Measurements from ENCODE around the gene IDH1.

DNA sequence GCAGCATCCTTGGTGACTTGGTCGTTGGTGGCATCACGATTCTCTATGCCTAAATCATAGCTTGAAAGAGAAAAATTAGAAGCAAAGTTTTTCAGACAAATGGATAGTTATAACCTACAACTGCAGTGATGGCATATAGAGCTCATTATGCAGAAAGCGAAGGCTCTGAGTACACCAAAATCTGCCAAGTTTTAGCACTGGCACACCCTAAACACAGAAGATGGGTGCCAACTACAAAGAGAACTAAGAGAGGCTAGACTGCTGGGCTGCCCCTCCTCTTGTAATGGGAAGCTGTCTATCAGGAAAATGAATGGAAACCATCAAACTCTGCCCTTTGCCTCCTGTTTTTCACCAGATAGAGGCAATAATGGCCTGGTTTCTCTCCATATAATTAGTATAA lies 6.3 kb downstream of the IDH1 start:
- no peak for TF ChIP-seq SMC3 (IDR thresholded peaks at IDR 0.05; ENCODE audit: low read depth, low read length)
- TF ChIP-seq POLR2A (IDR thresholded peaks at IDR 0.05; ENCODE audit: low read depth, low read length): no peak
- TF ChIP-seq, protein P1, sequence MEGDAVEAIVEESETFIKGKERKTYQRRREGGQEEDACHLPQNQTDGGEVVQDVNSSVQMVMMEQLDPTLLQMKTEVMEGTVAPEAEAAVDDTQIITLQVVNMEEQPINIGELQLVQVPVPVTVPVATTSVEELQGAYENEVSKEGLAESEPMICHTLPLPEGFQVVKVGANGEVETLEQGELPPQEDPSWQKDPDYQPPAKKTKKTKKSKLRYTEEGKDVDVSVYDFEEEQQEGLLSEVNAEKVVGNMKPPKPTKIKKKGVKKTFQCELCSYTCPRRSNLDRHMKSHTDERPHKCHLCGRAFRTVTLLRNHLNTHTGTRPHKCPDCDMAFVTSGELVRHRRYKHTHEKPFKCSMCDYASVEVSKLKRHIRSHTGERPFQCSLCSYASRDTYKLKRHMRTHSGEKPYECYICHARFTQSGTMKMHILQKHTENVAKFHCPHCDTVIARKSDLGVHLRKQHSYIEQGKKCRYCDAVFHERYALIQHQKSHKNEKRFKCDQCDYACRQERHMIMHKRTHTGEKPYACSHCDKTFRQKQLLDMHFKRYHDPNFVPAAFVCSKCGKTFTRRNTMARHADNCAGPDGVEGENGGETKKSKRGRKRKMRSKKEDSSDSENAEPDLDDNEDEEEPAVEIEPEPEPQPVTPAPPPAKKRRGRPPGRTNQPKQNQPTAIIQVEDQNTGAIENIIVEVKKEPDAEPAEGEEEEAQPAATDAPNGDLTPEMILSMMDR (conservative IDR thresholded peaks at IDR 0.05; ENCODE audit: low read depth, low read length): no peak
- no peak for TF ChIP-seq RAD21 (IDR thresholded peaks at IDR 0.05; ENCODE audit: low read length)
- no peak for TF ChIP-seq FOS (IDR thresholded peaks at IDR 0.05; ENCODE audit: low read depth, low read length)
- no peak for TF ChIP-seq RFX5 (IDR thresholded peaks at IDR 0.05; ENCODE audit: low read depth, low read length)
- TF ChIP-seq, protein P2, sequence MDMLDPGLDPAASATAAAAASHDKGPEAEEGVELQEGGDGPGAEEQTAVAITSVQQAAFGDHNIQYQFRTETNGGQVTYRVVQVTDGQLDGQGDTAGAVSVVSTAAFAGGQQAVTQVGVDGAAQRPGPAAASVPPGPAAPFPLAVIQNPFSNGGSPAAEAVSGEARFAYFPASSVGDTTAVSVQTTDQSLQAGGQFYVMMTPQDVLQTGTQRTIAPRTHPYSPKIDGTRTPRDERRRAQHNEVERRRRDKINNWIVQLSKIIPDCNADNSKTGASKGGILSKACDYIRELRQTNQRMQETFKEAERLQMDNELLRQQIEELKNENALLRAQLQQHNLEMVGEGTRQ (IDR thresholded peaks at IDR 0.05; ENCODE audit: low read depth, low read length): no peak
- no peak for TF ChIP-seq MAFK (IDR thresholded peaks at IDR 0.05; ENCODE audit: low read depth, low read length)
- no peak for TF ChIP-seq MAZ (IDR thresholded peaks at IDR 0.05; ENCODE audit: borderline replicate concordance, low read depth, low read length)
- no peak for TF ChIP-seq NFE2L2 (IDR thresholded peaks at IDR 0.05; ENCODE audit: low read depth, low read length)
- TF ChIP-seq CEBPB (IDR thresholded peaks at IDR 0.05; ENCODE audit: low read depth, low read length): no peak
- TF ChIP-seq CHD1 (IDR thresholded peaks at IDR 0.05; ENCODE audit: low read depth, low read length): no peak

Data from IMR-90 (cell line).